Measurements from ENCODE around the gene AP3B1. TPM values are rescaled to one million over a fixed set of nuclear protein-coding genes. Genes with fewer than 3 reads are reported as not detected.

The AP3B1 gene
- total RNA-seq, 1 donor, result 77.4 TPM

GRCh38 chr5:78336698-78337097 is 42.2 kb upstream of the AP3B1 start:
- no peak overlapping the region for H3K4me2 ChIP-seq (ENCODE audit: insufficient read depth, low read length)
- no peak for TF ChIP-seq CTCF (IDR thresholded peaks at IDR 0.05; ENCODE audit: extremely low read depth, low read depth, low read length)

GRCh38 chr5:78335976-78336375 is 41.5 kb upstream of the AP3B1 start:
- Histone ChIP-seq H3K4me1 (ENCODE audit: insufficient read depth, low read length) (no peaks in the 10 kb centered on the region), H4K20me1 (ENCODE audit: insufficient read depth, low read length) (no peaks in the 10 kb centered on the region), H3K4me3 (ENCODE audit: insufficient read depth, low read length) (no peak overlapping the region), H3K9me3 (ENCODE audit: low read depth, low read length) (no peaks in the 10 kb centered on the region), H3K27ac (ENCODE audit: low read depth, low read length) (no peak overlapping the region), H3K4me2 (ENCODE audit: insufficient read depth, low read length) (no peak overlapping the region), H2AFZ (ENCODE audit: low read length) (no peak overlapping the region), H3K79me2 (ENCODE audit: insufficient read depth, low read length) (no peaks in the 10 kb centered on the region), H3K36me3 (ENCODE audit: insufficient read depth, low read length) (no peaks in the 10 kb centered on the region), H3K27me3 (ENCODE audit: insufficient read depth, low read length) (no peaks in the 10 kb centered on the region)
- DNase-seq (ENCODE audit: insufficient read length, low spot score, missing footprints), result no peak
- TF ChIP-seq CTCF (IDR thresholded peaks at IDR 0.05; ENCODE audit: extremely low read depth, low read depth, low read length), result no peak

More at GRCh38 chr5:78336698-78337097, 42.2 kb upstream of the AP3B1 start:
- Histone ChIP-seq H3K4me3 (ENCODE audit: insufficient read depth, low read length) (no peak overlapping the region), H4K20me1 (ENCODE audit: insufficient read depth, low read length) (no peaks in the 10 kb centered on the region), H2AFZ (ENCODE audit: low read length) (no peak overlapping the region), H3K4me1 (ENCODE audit: insufficient read depth, low read length) (no peaks in the 10 kb centered on the region), H3K9me3 (ENCODE audit: low read depth, low read length) (no peaks in the 10 kb centered on the region), H3K27ac (ENCODE audit: low read depth, low read length) (no peak overlapping the region), H3K27me3 (ENCODE audit: insufficient read depth, low read length) (no peaks in the 10 kb centered on the region), H3K36me3 (ENCODE audit: insufficient read depth, low read length) (no peaks in the 10 kb centered on the region), H3K79me2 (ENCODE audit: insufficient read depth, low read length) (no peaks in the 10 kb centered on the region)
- DNase-seq (ENCODE audit: insufficient read length, low spot score, missing footprints), result peak; percentile 23

- no peaks in the 10 kb centered on the region for H3K9me3 ChIP-seq (ENCODE audit: low read depth, low read length)
- no peak for TF ChIP-seq CTCF (IDR thresholded peaks at IDR 0.05; ENCODE audit: extremely low read depth, low read depth, low read length)
- no peaks in the 10 kb centered on the region for H3K27me3 ChIP-seq (ENCODE audit: insufficient read depth, low read length)
- H4K20me1 ChIP-seq (ENCODE audit: insufficient read depth, low read length), result no peaks in the 10 kb centered on the region
- H3K4me3 ChIP-seq (ENCODE audit: insufficient read depth, low read length), result no peak overlapping the region
- H3K4me2 ChIP-seq (ENCODE audit: insufficient read depth, low read length), result no peak overlapping the region
- H3K79me2 ChIP-seq (ENCODE audit: insufficient read depth, low read length), result no peaks in the 10 kb centered on the region
- no peaks in the 10 kb centered on the region for H3K4me1 ChIP-seq (ENCODE audit: insufficient read depth, low read length)
- DNase-seq (ENCODE audit: insufficient read length, low spot score, missing footprints), result no peak
- H2AFZ ChIP-seq (ENCODE audit: low read length), result peak overlapping the region; percentile 46
- H3K27ac ChIP-seq (ENCODE audit: low read depth, low read length), result no peak overlapping the region
- H3K36me3 ChIP-seq (ENCODE audit: insufficient read depth, low read length), result no peaks in the 10 kb centered on the region
These were observed 40.3 kb upstream of the AP3B1 start for GRCh38 chr5:78334811-78335210.

DNA sequence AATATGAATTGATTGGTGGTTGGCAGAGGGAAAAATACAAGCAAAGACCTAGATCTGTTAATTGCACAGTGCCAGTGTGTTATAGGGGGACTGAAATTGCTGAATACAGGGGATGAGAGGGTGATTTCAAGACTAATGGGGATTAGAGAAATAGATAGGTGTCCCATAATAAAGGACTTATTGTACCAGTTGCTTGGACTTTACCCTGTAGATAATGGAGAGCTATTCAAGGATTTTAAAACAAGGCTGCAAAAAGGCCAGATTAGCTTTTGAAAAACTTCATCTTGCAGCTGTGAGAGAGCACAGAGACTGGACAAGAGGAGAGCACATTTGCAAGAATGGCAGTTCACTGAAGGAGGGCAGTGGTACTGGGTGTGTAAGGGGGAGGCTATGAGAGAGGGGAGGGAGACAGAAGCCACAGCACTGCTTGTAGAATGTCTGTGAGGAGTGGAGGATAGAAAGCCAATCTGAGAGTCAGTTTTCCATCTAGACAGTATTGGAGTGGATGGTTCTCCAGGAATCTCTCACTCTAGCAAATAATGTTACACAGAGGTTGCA is 37.1 kb upstream of the AP3B1 start:
- Histone ChIP-seq H3K36me3 (ENCODE audit: insufficient read depth, low read length) (no peaks in the 10 kb centered on the region), H2AFZ (ENCODE audit: low read length) (no peak overlapping the region), H3K79me2 (ENCODE audit: insufficient read depth, low read length) (no peaks in the 10 kb centered on the region), H4K20me1 (ENCODE audit: insufficient read depth, low read length) (no peaks in the 10 kb centered on the region), H3K4me3 (ENCODE audit: insufficient read depth, low read length) (no peak overlapping the region), H3K4me2 (ENCODE audit: insufficient read depth, low read length) (no peak overlapping the region), H3K27me3 (ENCODE audit: insufficient read depth, low read length) (no peaks in the 10 kb centered on the region), H3K9me3 (ENCODE audit: low read depth, low read length) (no peaks in the 10 kb centered on the region), H3K27ac (ENCODE audit: low read depth, low read length) (no peak overlapping the region), H3K4me1 (ENCODE audit: insufficient read depth, low read length) (no peaks in the 10 kb centered on the region)
- TF ChIP-seq CTCF (IDR thresholded peaks at IDR 0.05; ENCODE audit: extremely low read depth, low read depth, low read length), result no peak
- no peak for DNase-seq (ENCODE audit: insufficient read length, low spot score, missing footprints)

All from osteoblast (primary cell).